ENCODE results near the gene AGRN. TPM values are rescaled to one million over a fixed set of nuclear protein-coding genes. Genes with fewer than 3 reads are reported as not detected.

The AGRN gene
- total and polyA plus RNA-seq, 5 experiments from 2014 or later, result 0.15 to 6.4 (median 0.71) TPM

GRCh38 chr1:1081311-1082238 lies 61.7 kb downstream of the AGRN start:
- POLR2A ChIA-PET, result no interaction called here
- peak in 1 of 10 donors; percentile 6 for DNase-seq
- H3K4me3 Mint-ChIP-seq, result no peak overlapping the region
- no peaks in the 10 kb centered on the region for H3K9me3 Mint-ChIP-seq
- H3K4me1 Mint-ChIP-seq, result peaks cover 0 to 4% (median 1%) of the 10 kb centered on the region in 4 donors
- H3K27ac Mint-ChIP-seq, result peak overlapping the region in 1 of 10 donors; percentile 40
- no peak for ATAC-seq
- H3K36me3 Mint-ChIP-seq, result peaks cover 0 to 4% (median 1%) of the 10 kb centered on the region in 3 donors
- H3K27me3 Mint-ChIP-seq, result no peaks in the 10 kb centered on the region

- POLR2A ChIA-PET, result no interaction called here
- Mint-ChIP-seq H3K36me3 (peaks cover 0 to 4% (median 1%) of the 10 kb centered on the region in 3 donors), H3K4me3 (no peak overlapping the region), H3K9me3 (no peaks in the 10 kb centered on the region), H3K27me3 (no peaks in the 10 kb centered on the region), H3K27ac (peak overlapping the region in 1 of 10 donors; percentile 40), H3K4me1 (peaks cover 0 to 4% (median 1%) of the 10 kb centered on the region in 4 donors)
- ATAC-seq (no peak), DNase-seq (peak in 1 of 10 donors; percentile 3)
Observed at GRCh38 chr1:1082239-1082775, 62.4 kb downstream of the AGRN start.

- POLR2A ChIA-PET, result no interaction called here
- no peak for ATAC-seq
- no peaks in the 10 kb centered on the region for H3K9me3 Mint-ChIP-seq
- no peak overlapping the region for H3K4me3 Mint-ChIP-seq
- peak in 2 of 10 donors; percentile 5 to 54 for DNase-seq
- peaks cover 0 to 4% (median 1%) of the 10 kb centered on the region in 3 donors for H3K36me3 Mint-ChIP-seq
- no peaks in the 10 kb centered on the region for H3K27me3 Mint-ChIP-seq
- peaks cover 0 to 4% (median 1%) of the 10 kb centered on the region in 4 donors for H3K4me1 Mint-ChIP-seq
- peak overlapping the region in 1 of 10 donors; percentile 35 for H3K27ac Mint-ChIP-seq
Observed at GRCh38 chr1:1082776-1083415, 63.0 kb downstream of the AGRN start.

GRCh38 chr1:1083416-1084371 lies 63.8 kb downstream of the AGRN start:
- Mint-ChIP-seq H3K9me3 (no peaks in the 10 kb centered on the region), H3K4me1 (peaks cover 0 to 7% (median 1%) of the 10 kb centered on the region in 4 donors), H3K36me3 (peaks cover 0 to 4% (median 1%) of the 10 kb centered on the region in 3 donors), H3K4me3 (no peak overlapping the region), H3K27ac (peak overlapping the region in 1 of 10 donors; percentile 35), H3K27me3 (no peaks in the 10 kb centered on the region)
- ATAC-seq (no peak), DNase-seq (peak in 1 of 10 donors; percentile 55)
- POLR2A ChIA-PET, result no interaction called here

GRCh38 chr1:1084372-1085170 lies 64.7 kb downstream of the AGRN start:
- DNase-seq (peak in 2 of 10 donors; percentile 5 to 59), ATAC-seq (no peak)
- no peak overlapping the region for H3K4me3 Mint-ChIP-seq
- POLR2A ChIA-PET, result no interaction called here
- H3K36me3 Mint-ChIP-seq, result peaks cover 0 to 4% (median 1%) of the 10 kb centered on the region in 3 donors
- H3K27ac Mint-ChIP-seq, result no peak overlapping the region
- no peaks in the 10 kb centered on the region for H3K27me3 Mint-ChIP-seq
- peaks cover 0 to 4% (median 1%) of the 10 kb centered on the region in 4 donors for H3K4me1 Mint-ChIP-seq
- H3K9me3 Mint-ChIP-seq, result no peaks in the 10 kb centered on the region

- H3K36me3 Mint-ChIP-seq, result peaks cover 0 to 4% (median 1%) of the 10 kb centered on the region in 3 donors
- H3K27me3 Mint-ChIP-seq, result no peaks in the 10 kb centered on the region
- DNase-seq, result peak in 1 of 10 donors; percentile 58
- ATAC-seq, result no peak
- POLR2A ChIA-PET, result no interaction called here
- H3K9me3 Mint-ChIP-seq, result no peaks in the 10 kb centered on the region
- no peak overlapping the region for H3K27ac Mint-ChIP-seq
- peaks cover 0 to 3% (median 1%) of the 10 kb centered on the region in 4 donors for H3K4me1 Mint-ChIP-seq
- no peak overlapping the region for H3K4me3 Mint-ChIP-seq
Observed at GRCh38 chr1:1085171-1085841, 65.4 kb downstream of the AGRN start.

GRCh38 chr1:1085911-1086841 lies 66.3 kb downstream of the AGRN start:
- no peaks in the 10 kb centered on the region for H3K27me3 Mint-ChIP-seq
- no peak overlapping the region for H3K4me3 Mint-ChIP-seq
- POLR2A ChIA-PET, result interaction anchor here (0.6 kb wide), 1 partner anchor 27 kb away, joined by 3 read pairs; no protein-coding TSS in a partner anchor
- no peak for DNase-seq
- peaks cover 0 to 4% (median 1%) of the 10 kb centered on the region in 3 donors for H3K36me3 Mint-ChIP-seq
- no peak for ATAC-seq
- H3K9me3 Mint-ChIP-seq, result no peaks in the 10 kb centered on the region
- peak overlapping the region in 2 of 10 donors; percentile 9 to 61 for H3K27ac Mint-ChIP-seq
- H3K4me1 Mint-ChIP-seq, result peaks cover 0 to 3% (median 1%) of the 10 kb centered on the region in 4 donors

GRCh38 chr1:1086911-1087341 lies 67.0 kb downstream of the AGRN start:
- Mint-ChIP-seq H3K4me1 (peaks cover 0 to 3% (median 1%) of the 10 kb centered on the region in 4 donors), H3K27ac (peak overlapping the region in 1 of 10 donors; percentile 61), H3K9me3 (no peaks in the 10 kb centered on the region), H3K27me3 (no peaks in the 10 kb centered on the region), H3K4me3 (no peak overlapping the region), H3K36me3 (peaks cover 0 to 4% (median 1%) of the 10 kb centered on the region in 3 donors)
- DNase-seq, result no peak
- no peak for ATAC-seq
- POLR2A ChIA-PET, result interaction anchor here (0.6 kb wide), 1 partner anchor 26 kb away, joined by 3 read pairs; no protein-coding TSS in a partner anchor

- Mint-ChIP-seq H3K27me3 (no peaks in the 10 kb centered on the region), H3K9me3 (no peaks in the 10 kb centered on the region), H3K4me1 (peaks cover 0 to 3% (median 1%) of the 10 kb centered on the region in 4 donors), H3K4me3 (no peak overlapping the region), H3K27ac (no peak overlapping the region), H3K36me3 (peaks cover 0 to 4% (median 1%) of the 10 kb centered on the region in 3 donors)
- DNase-seq (peak in 1 of 10 donors; percentile 54), ATAC-seq (no peak)
- POLR2A ChIA-PET, result no interaction called here
Observed at GRCh38 chr1:1087351-1088028, 67.6 kb downstream of the AGRN start.
